IMR-90 (cell line): ENCODE results near the gene CRYGN. TPM values are rescaled to one million over a fixed set of nuclear protein-coding genes. Genes with fewer than 3 reads are reported as not detected.

Experiments
- ATAC-seq: fragments of 200-7000 bp; cut with Tn5 transposase; 2 replicates; pipeline ENCODE4 v1.9.1; 2020; ENCODE audit warnings: low read depth, mild to moderate bottlenecking, moderate library complexity
- BruUV-seq: library from RNA; stranded (reverse); fragments of 400-500 nt; replicated peaks from 2 replicates; lab custom pipeline; 2021; lab: Mats Ljungman, UMichigan
- CTCF ChIA-PET: fragments of 300-600 bp; formaldehyde crosslinking; extraction: SDS; loops from one replicate; lab custom pipeline; 2021; ENCODE audit warnings: antibody characterized with exemption; lab: Yijun Ruan, JAX
- POLR2A ChIA-PET: fragments of 300-600 bp; sonication (Branson Sonifier 250); formaldehyde crosslinking; loops from one replicate; lab custom pipeline; 2022; ENCODE audit warnings: antibody characterized with exemption; ENCODE audit not compliant: unreplicated experiment; lab: Charles Lee
- DNase-seq: peaks from one replicate; pipeline ENCODE4 v3.0.0; 2013
- H2AFZ ChIP-seq: replicated peaks from 2 replicates; pipeline ENCODE3; 2013; ENCODE audit warnings: low read length, mild to moderate bottlenecking; ENCODE audit not compliant: poor library complexity
- H2AK5ac ChIP-seq: 2 replicates; pipeline ENCODE4 v1.6.1; 2013; ENCODE audit warnings: low read depth, low read length, inconsistent platforms
- H2AK9ac ChIP-seq: replicated peaks from 2 replicates; pipeline ENCODE3; 2013; ENCODE audit warnings: mild to moderate bottlenecking, low read depth, low read length, moderate library complexity; ENCODE audit not compliant: poor library complexity
- H2BK120ac ChIP-seq: 2 replicates; pipeline ENCODE4 v1.6.1; 2013; ENCODE audit warnings: low read depth, low read length, inconsistent platforms
- H2BK15ac ChIP-seq: 3 replicates; pipeline ENCODE4 v1.6.1; 2013; ENCODE audit warnings: low read depth, low read length, inconsistent platforms
- H2BK20ac ChIP-seq: 2 replicates; pipeline ENCODE4 v1.6.1; 2013; ENCODE audit warnings: low read depth, mild to moderate bottlenecking, inconsistent platforms, low read length, moderate library complexity
- H2BK5ac ChIP-seq: 2 replicates; pipeline ENCODE4 v1.6.1; 2013; ENCODE audit warnings: mild to moderate bottlenecking, low read depth, low read length, inconsistent platforms; ENCODE audit not compliant: poor library complexity, severe bottlenecking
- H3K14ac ChIP-seq: replicated peaks from 2 replicates; pipeline ENCODE4 v1.6.1; 2013; ENCODE audit warnings: low read depth, low read length, inconsistent platforms
- H3K18ac ChIP-seq: 2 replicates; pipeline ENCODE4 v1.6.1; 2013; ENCODE audit warnings: low read depth, low read length, control low read depth
- H3K23ac ChIP-seq: 2 replicates; pipeline ENCODE4 v1.6.1; 2013; ENCODE audit warnings: low read depth, low read length, inconsistent platforms
- H3K27ac ChIP-seq: 2 replicates; pipeline ENCODE4 v1.5.1; 2013; ENCODE audit warnings: mild to moderate bottlenecking, control low read depth, low read length; ENCODE audit not compliant: insufficient read depth
- H3K27me3 ChIP-seq: 2 replicates; pipeline ENCODE4 v1.6.1; 2013; ENCODE audit warnings: low read length; ENCODE audit not compliant: control insufficient read depth, insufficient read depth
- H3K36me3 ChIP-seq: 2 replicates; pipeline ENCODE4 v1.6.1; 2013; ENCODE audit warnings: low read length, mixed read lengths; ENCODE audit not compliant: control insufficient read depth, insufficient read depth
- H3K4ac ChIP-seq: 2 replicates; pipeline ENCODE4 v1.6.1; 2013; ENCODE audit warnings: low read depth, low read length, inconsistent platforms
- H3K4me1 ChIP-seq: 2 replicates; pipeline ENCODE4 v1.6.1; 2013; ENCODE audit warnings: low read length, mixed read lengths; ENCODE audit not compliant: control insufficient read depth, insufficient read depth
- H3K4me2 ChIP-seq: 2 replicates; pipeline ENCODE4 v1.6.1; 2013; ENCODE audit warnings: low read depth, mild to moderate bottlenecking, control low read depth, low read length, moderate library complexity
- H3K4me3 ChIP-seq: 2 replicates; pipeline ENCODE4 v1.5.1; 2013; ENCODE audit warnings: low read depth, mild to moderate bottlenecking, control low read depth, low read length, moderate library complexity; ENCODE audit not compliant: insufficient read depth
- H3K56ac ChIP-seq: 2 replicates; pipeline ENCODE4 v1.6.1; 2013; ENCODE audit warnings: low read length, inconsistent platforms; ENCODE audit not compliant: insufficient read depth; ENCODE audit errors: extremely low read depth
- H3K79me1 ChIP-seq, 2 experiments: 2 replicates each; pipeline ENCODE4 v1.6.1; 2013; ENCODE audit warnings: low read length in 2 of 2, inconsistent platforms in 1 of 2, low read depth in 1 of 2
- H3K9ac ChIP-seq: 2 replicates; pipeline ENCODE4 v1.6.1; 2013; ENCODE audit warnings: low read depth, low read length, control low read depth
- H3K9me1 ChIP-seq: 2 replicates; pipeline ENCODE4 v1.6.1; 2013; ENCODE audit warnings: low read length, inconsistent platforms; ENCODE audit not compliant: insufficient read depth
- H3K9me3 ChIP-seq: 2 replicates; pipeline ENCODE4 v1.6.1; 2013; ENCODE audit warnings: low read length; ENCODE audit not compliant: control insufficient read depth, insufficient read depth
- H4K20me1 ChIP-seq: 2 replicates; pipeline ENCODE4 v1.6.1; 2013; ENCODE audit warnings: low read length, inconsistent platforms; ENCODE audit not compliant: insufficient read depth
- H4K5ac ChIP-seq: 2 replicates; pipeline ENCODE4 v1.6.1; 2013; ENCODE audit warnings: mild to moderate bottlenecking, low read depth, low read length, control low read depth
- H4K8ac ChIP-seq, 2 experiments: 2 replicates each; pipeline ENCODE4 v1.6.1; 2013; ENCODE audit warnings: low read depth in 2 of 2, low read length in 2 of 2, control low read depth in 1 of 2, inconsistent platforms in 1 of 2
- H4K91ac ChIP-seq: 2 replicates; pipeline ENCODE4 v1.6.1; 2013; ENCODE audit warnings: low read depth, low read length, inconsistent platforms; ENCODE audit not compliant: insufficient read depth
- BHLHE40 ChIP-seq: fragments of 150-350 bp; IDR thresholded peaks from 2 replicates; pipeline ENCODE4 v1.6.1; 2016; ENCODE audit warnings: mild to moderate bottlenecking, low read depth, low read length
- CEBPB ChIP-seq: IDR thresholded peaks from 2 replicates; pipeline ENCODE4 v1.6.1; 2012; ENCODE audit warnings: low read depth, low read length, improper control_type of control experiment
- CHD1 ChIP-seq: IDR thresholded peaks from 2 replicates; pipeline ENCODE4 v1.6.1; 2012; ENCODE audit warnings: low read depth, low read length, improper control_type of control experiment
- CTCF ChIP-seq: conservative IDR thresholded peaks from 2 replicates; pipeline ENCODE4 v1.5.1; 2012; ENCODE audit warnings: mild to moderate bottlenecking, low read depth, low read length, improper control_type of control experiment
- MAFK ChIP-seq: IDR thresholded peaks from 2 replicates; pipeline ENCODE4 v1.6.1; 2012; ENCODE audit warnings: low read depth, low read length, improper control_type of control experiment
- MAZ ChIP-seq: IDR thresholded peaks from 2 replicates; pipeline ENCODE4 v1.6.1; 2012; ENCODE audit warnings: low read depth, mild to moderate bottlenecking, low read length, improper control_type of control experiment, moderate library complexity, borderline replicate concordance
- NFE2L2 ChIP-seq: fragments of 150-350 bp; IDR thresholded peaks from 2 replicates; pipeline ENCODE4 v1.6.1; 2016; ENCODE audit warnings: low read depth, mild to moderate bottlenecking, low read length
- POLR2A ChIP-seq: IDR thresholded peaks from 2 replicates; pipeline ENCODE4 v1.6.1; 2012; ENCODE audit warnings: mild to moderate bottlenecking, low read depth, low read length
- RFX5 ChIP-seq: IDR thresholded peaks from 2 replicates; pipeline ENCODE4 v1.8.0; 2012; ENCODE audit warnings: low read depth, mild to moderate bottlenecking, low read length, moderate library complexity
- WGBS, 2 experiments: methylation state at CpG; one replicate each; pipeline versions ENCODE4 v1.1.5 to v1.1.7; 2013; ENCODE audit warnings: missing lambda C conversion rate in 2 of 2; ENCODE audit not compliant: insufficient read length in 1 of 2; ENCODE audit errors: extremely low coverage in 2 of 2; 5-methylcytosine and 5-hydroxymethylcytosine counted together
- dilution Hi-C: fragments of 300-500 bp; cut with HindIII; formaldehyde crosslinking; loops from one replicate; pipeline ENCODE4 v1.14.3; 2018; ENCODE audit warnings: low sequenced_read_pairs; ENCODE audit not compliant: unreplicated experiment
- in situ Hi-C: fragments of 300-500 bp; cut with MboI; formaldehyde crosslinking; loops from 3 replicates; pipeline ENCODE4 v1.14.3; 2019; ENCODE audit warnings: low sequenced_read_pairs, inconsistent platforms, mixed read lengths
- intact Hi-C: fragments of 100-400 bp; cut with micrococcal nuclease; formaldehyde crosslinking; loops from 2 replicates; pipeline ENCODE4 v1.10.0; 2022
- polyA plus RNA-seq, 3 experiments: library from polyadenylated mRNA; depleted of rRNA; stranded (reverse); fragments of >200 nt; gene quantifications; 2 replicates each; pipeline ENCODE4 v1.2.3, GENCODE V29; 2012; ENCODE audit warnings: low replicate concordance in 1 of 3
- total RNA-seq: library from RNA; depleted of rRNA; stranded (reverse); fragments of >200 nt; gene quantifications from 2 replicates; pipeline ENCODE4 v1.2.3, GENCODE V29; 2012

The CRYGN gene
- total and polyA plus RNA-seq, 2 of the 4 experiments (the other 2 are of a cell fraction) = not detected

- in situ Hi-C loops = no loop called here
- 88% methylated on average over 3 of the region's 16 CpGs; no CpG with 5 or more reads in 1 of the 2 experiments for WGBS, 2 experiments
- ChIA-PET CTCF (no interaction called here), POLR2A (no interaction called here)
- DNase-seq (no peak), ATAC-seq (no peak)
- no peak overlapping the region for H2BK5ac ChIP-seq
- BruUV-seq = no TSS peak
- no peak overlapping the region for H3K4ac ChIP-seq
- no peaks in the 10 kb centered on the region for H3K36me3 ChIP-seq
- no peak overlapping the region for H4K5ac ChIP-seq
- no peak overlapping the region for H3K56ac ChIP-seq
- no peak overlapping the region for H4K91ac ChIP-seq
- no peak overlapping the region for H3K9ac ChIP-seq
- H3K9me1 ChIP-seq = peaks cover 13% of the 10 kb centered on the region
- no peak overlapping the region for H3K14ac ChIP-seq
- intact Hi-C loops = no loop called here
- no peak overlapping the region for H2BK120ac ChIP-seq
- H2AFZ ChIP-seq = no peak overlapping the region
- peaks cover 5% of the 10 kb centered on the region; the same call in 1 of the 2 replicates for H4K20me1 ChIP-seq
- no peak overlapping the region for H2AK9ac ChIP-seq
- no peak overlapping the region for H3K4me2 ChIP-seq
- H2AK5ac ChIP-seq = no peak overlapping the region
- 0 out of 2 replicates have a peak, but pooled peaks cover 2% of the 10 kb centered on the region for H3K27me3 ChIP-seq
- H3K9me3 ChIP-seq = no peaks in the 10 kb centered on the region
- H3K4me3 ChIP-seq = no peak overlapping the region
- no peak overlapping the region for H2BK20ac ChIP-seq
- H3K79me1 ChIP-seq = no peaks in the 10 kb centered on the region; a peak in 1 of 4 replicates
- H3K18ac ChIP-seq = no peak overlapping the region
- H4K8ac ChIP-seq = no peak overlapping the region
- H3K27ac ChIP-seq = no peak overlapping the region
- dilution Hi-C loops = no loop called here
- no peak for TF ChIP-seq MAZ
- TF ChIP-seq POLR2A = no peak
- TF ChIP-seq RFX5 = no peak
- TF ChIP-seq NFE2L2 = no peak
- no peak for TF ChIP-seq CTCF
- no peak for TF ChIP-seq MAFK
- no peak for TF ChIP-seq CEBPB
- TF ChIP-seq BHLHE40 = no peak
- no peak for TF ChIP-seq CHD1
- no peak overlapping the region for H3K23ac ChIP-seq
- no peak overlapping the region; the same call in 2 of the 3 replicates for H2BK15ac ChIP-seq
- peaks cover 34% of the 10 kb centered on the region for H3K4me1 ChIP-seq
Measured at GRCh38 chr7:151430391-151431205, 9.3 kb downstream of the CRYGN start.
